Body of pancreas (tissue), 4 donors: ENCODE measurements around the gene FERMT2. TPM values are rescaled to one million over a fixed set of nuclear protein-coding genes. Genes with fewer than 3 reads are reported as not detected.

Source experiments
- ATAC-seq: fragments of 150-250 bp; one replicate; pipeline ENCODE4 v1.9.1; 2016
- DNase-seq, 4 donors: peaks; one replicate each; pipeline ENCODE4 v3.0.0-alpha.2; 2019
- H3K27ac ChIP-seq, 4 donors: fragments of 200-600 bp; sonication (generic); 1 replicate in 3 of 4; 2 replicates in 1 of 4; pipeline versions ENCODE4 v1.5.1 to v1.6.1; 2016 to 2019; ENCODE audit warnings: mild to moderate bottlenecking in 1 of 4, mixed read lengths in 1 of 4, moderate library complexity in 1 of 4
- H3K27me3 ChIP-seq, 2 donors: fragments of 200-600 bp; sonication (generic); one replicate each; pipeline ENCODE4 v1.6.0; 2016; ENCODE audit warnings: mild to moderate bottlenecking in 1 of 2
- H3K36me3 ChIP-seq, 2 donors: fragments of 200-600 bp; sonication (generic); replicated peaks in 1 of 2; 2 replicates each; pipeline ENCODE4 v1.5.1; 2016; ENCODE audit warnings: low read depth in 2 of 2; ENCODE audit not compliant: insufficient read depth in 1 of 2
- H3K4me1 ChIP-seq: fragments of 200-600 bp; sonication (generic); one replicate; pipeline ENCODE4 v1.6.0; 2016
- H3K4me3 ChIP-seq, 2 donors: fragments of 200-600 bp; sonication (generic); 1 replicate in 1 of 2; 2 replicates in 1 of 2; pipeline ENCODE4 v1.5.1; 2016 to 2019
- H3K9me3 ChIP-seq, 3 donors: fragments of 200-600 bp; sonication (generic); 1 replicate in 2 of 3; 2 replicates in 1 of 3; pipeline ENCODE4 v1.5.1; 2016
- CTCF ChIP-seq, 7 experiments: fragments of 450-650 bp in 4 of 7; fragments of 200-600 bp in 3 of 7; sonication (generic) in 3 of 7; IDR thresholded peaks; one replicate each; pipeline ENCODE4 v1.5.1; 2016 to 2019; ENCODE audit warnings: antibody characterized with exemption in 7 of 7
- POLR2A ChIP-seq, 3 donors: fragments of 450-650 bp; IDR thresholded peaks; one replicate each; pipeline ENCODE4 v1.6.1; 2016; ENCODE audit warnings: antibody characterized with exemption in 3 of 3, mild to moderate bottlenecking in 2 of 3
- WGBS, 2 donors: methylation state at CpG; one replicate each; pipeline ENCODE4 v1.1.5; 2017; 5-methylcytosine and 5-hydroxymethylcytosine counted together
- intact Hi-C: fragments of 100-400 bp; cut with DNase I; formaldehyde crosslinking; loops from one replicate; pipeline ENCODE4 v1.15.1; 2023
- total RNA-seq, 2 donors: library from RNA; depleted of rRNA; stranded (reverse); fragments of >200 nt; gene quantifications; one replicate each; pipeline ENCODE4 v1.1.0, GENCODE V29; 2016

FERMT2 gene
- total RNA-seq, 2 donors from 2014 or later, result 29.3 to 42.2 TPM

- no peak for DNase-seq
- no peak overlapping the region for H3K4me3 ChIP-seq
- intact Hi-C loops, result no loop called here
- H3K9me3 ChIP-seq, result no peaks in the 10 kb centered on the region
- no peak overlapping the region for H3K27ac ChIP-seq
- no peaks in the 10 kb centered on the region for H3K4me1 ChIP-seq
- no peak for ATAC-seq
- no peak for TF ChIP-seq POLR2A (IDR thresholded peaks at IDR 0.05)
- TF ChIP-seq CTCF (IDR thresholded peaks at IDR 0.05), result no peak
- no peaks in the 10 kb centered on the region for H3K27me3 ChIP-seq
- peaks cover 0 to 10% of the 10 kb centered on the region in 2 donors for H3K36me3 ChIP-seq
- WGBS, 2 donors, result 91 to 94% methylated on average over 6 of the region's 6 CpGs
Observed at GRCh38 chr14:52882824-52883223, 68.0 kb downstream of the FERMT2 start.

GRCh38 chr14:52879958-52880357 is 70.9 kb downstream of the FERMT2 start:
- Histone ChIP-seq H3K4me3 (no peak overlapping the region), H3K27me3 (no peaks in the 10 kb centered on the region), H3K27ac (no peak overlapping the region), H3K4me1 (no peaks in the 10 kb centered on the region), H3K9me3 (no peaks in the 10 kb centered on the region), H3K36me3 (peaks cover 0 to 10% of the 10 kb centered on the region in 2 donors)
- no peak for DNase-seq
- TF ChIP-seq CTCF (IDR thresholded peaks at IDR 0.05), result no peak
- no peak for TF ChIP-seq POLR2A (IDR thresholded peaks at IDR 0.05)
- no peak for ATAC-seq
- 81 to 84% methylated on average over 5 of the region's 5 CpGs for WGBS, 2 donors
- intact Hi-C loops, result no loop called here

GRCh38 chr14:52878946-52879345 is 71.9 kb downstream of the FERMT2 start:
- no peaks in the 10 kb centered on the region for H3K27me3 ChIP-seq
- H3K4me1 ChIP-seq, result no peaks in the 10 kb centered on the region
- H3K4me3 ChIP-seq, result no peak overlapping the region
- WGBS, 2 donors, result 83 to 86% methylated on average over 3 of the region's 3 CpGs
- H3K9me3 ChIP-seq, result no peaks in the 10 kb centered on the region
- intact Hi-C loops, result no loop called here
- peaks cover 0 to 10% of the 10 kb centered on the region in 2 donors for H3K36me3 ChIP-seq
- no peak overlapping the region for H3K27ac ChIP-seq
- ATAC-seq (no peak), DNase-seq (no peak)
- no peak for TF ChIP-seq CTCF (IDR thresholded peaks at IDR 0.05)
- no peak for TF ChIP-seq POLR2A (IDR thresholded peaks at IDR 0.05)

GRCh38 chr14:52878469-52878868 is 72.4 kb downstream of the FERMT2 start:
- Histone ChIP-seq H3K9me3 (no peaks in the 10 kb centered on the region), H3K4me3 (no peak overlapping the region), H3K36me3 (peaks cover 0 to 10% of the 10 kb centered on the region in 2 donors), H3K27ac (no peak overlapping the region), H3K4me1 (no peaks in the 10 kb centered on the region), H3K27me3 (no peaks in the 10 kb centered on the region)
- TF ChIP-seq POLR2A (IDR thresholded peaks at IDR 0.05) (no peak), CTCF (IDR thresholded peaks at IDR 0.05) (no peak)
- no peak for DNase-seq
- intact Hi-C loops, result no loop called here
- ATAC-seq, result no peak
- 31 to 32% methylated on average over 3 of the region's 3 CpGs for WGBS, 2 donors

- H3K4me3 ChIP-seq, result no peak overlapping the region
- no peaks in the 10 kb centered on the region for H3K4me1 ChIP-seq
- intact Hi-C loops, result no loop called here
- H3K36me3 ChIP-seq, result peaks cover 7 to 12% of the 10 kb centered on the region in 2 donors
- 75 to 88% methylated on average over 2 of the region's 2 CpGs for WGBS, 2 donors
- no peaks in the 10 kb centered on the region for H3K9me3 ChIP-seq
- no peak overlapping the region for H3K27ac ChIP-seq
- DNase-seq, result no peak
- no peak for ATAC-seq
- no peaks in the 10 kb centered on the region for H3K27me3 ChIP-seq
- TF ChIP-seq CTCF (IDR thresholded peaks at IDR 0.05) (no peak), POLR2A (IDR thresholded peaks at IDR 0.05) (no peak)
Observed at GRCh38 chr14:52877628-52878027, 73.2 kb downstream of the FERMT2 start.
